Stimulated activated CD8-positive, alpha-beta memory T cell treated with anti-CD3 and anti-CD28 coated beads, Interleukin-12 subunit alpha, Interleukin-12 subunit beta, amount 100 ng/mL, for 24 hours (primary cell): Measurements from ENCODE around the gene NUDT3.

Experiments
- DNase-seq: peaks from one replicate; pipeline ENCODE4 v3.0.0-alpha.2; 2020; ENCODE audit errors: extremely low read depth

Gene NUDT3

DNA sequence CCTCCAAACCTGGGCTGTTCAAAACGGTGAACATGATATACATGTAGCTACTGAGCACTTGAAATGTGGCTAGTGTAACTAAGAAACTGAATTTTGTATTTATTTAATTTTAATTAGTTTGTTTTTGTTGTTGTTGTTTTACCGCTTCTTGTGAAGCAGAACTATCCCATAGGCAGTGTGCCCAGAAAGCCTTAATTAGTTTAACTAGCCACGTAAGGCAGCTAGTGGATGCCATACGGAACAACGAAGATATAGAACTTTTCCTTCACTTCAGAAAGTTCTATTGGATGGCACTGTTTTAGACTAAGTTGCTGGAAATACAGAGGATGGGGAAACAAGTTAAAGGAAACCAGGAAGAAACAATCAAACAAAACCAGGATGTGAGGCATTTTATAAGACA, 70.6 kb downstream of the NUDT3 start:
- no peak for DNase-seq

DNA sequence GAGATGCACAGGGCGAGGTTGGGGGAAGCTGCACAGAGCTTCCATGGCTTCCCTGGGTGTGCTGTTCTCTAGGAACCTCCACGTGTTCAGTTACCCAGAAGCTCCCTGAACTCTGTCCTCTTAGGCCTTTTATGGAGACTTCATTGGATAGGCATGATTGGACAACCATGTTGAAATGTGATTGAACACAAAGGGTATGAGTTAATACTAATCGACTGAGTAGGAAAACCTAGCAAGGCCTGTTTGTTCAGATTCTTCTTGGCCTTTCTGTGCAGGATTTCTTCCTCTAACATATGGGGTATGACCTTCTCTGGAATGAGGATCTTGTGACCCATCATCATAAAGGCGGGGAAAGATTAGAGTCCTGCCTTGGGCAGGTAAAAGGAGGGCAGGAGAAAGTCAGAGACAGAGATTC, 73.0 kb downstream of the NUDT3 start:
- DNase-seq, result no peak

DNA sequence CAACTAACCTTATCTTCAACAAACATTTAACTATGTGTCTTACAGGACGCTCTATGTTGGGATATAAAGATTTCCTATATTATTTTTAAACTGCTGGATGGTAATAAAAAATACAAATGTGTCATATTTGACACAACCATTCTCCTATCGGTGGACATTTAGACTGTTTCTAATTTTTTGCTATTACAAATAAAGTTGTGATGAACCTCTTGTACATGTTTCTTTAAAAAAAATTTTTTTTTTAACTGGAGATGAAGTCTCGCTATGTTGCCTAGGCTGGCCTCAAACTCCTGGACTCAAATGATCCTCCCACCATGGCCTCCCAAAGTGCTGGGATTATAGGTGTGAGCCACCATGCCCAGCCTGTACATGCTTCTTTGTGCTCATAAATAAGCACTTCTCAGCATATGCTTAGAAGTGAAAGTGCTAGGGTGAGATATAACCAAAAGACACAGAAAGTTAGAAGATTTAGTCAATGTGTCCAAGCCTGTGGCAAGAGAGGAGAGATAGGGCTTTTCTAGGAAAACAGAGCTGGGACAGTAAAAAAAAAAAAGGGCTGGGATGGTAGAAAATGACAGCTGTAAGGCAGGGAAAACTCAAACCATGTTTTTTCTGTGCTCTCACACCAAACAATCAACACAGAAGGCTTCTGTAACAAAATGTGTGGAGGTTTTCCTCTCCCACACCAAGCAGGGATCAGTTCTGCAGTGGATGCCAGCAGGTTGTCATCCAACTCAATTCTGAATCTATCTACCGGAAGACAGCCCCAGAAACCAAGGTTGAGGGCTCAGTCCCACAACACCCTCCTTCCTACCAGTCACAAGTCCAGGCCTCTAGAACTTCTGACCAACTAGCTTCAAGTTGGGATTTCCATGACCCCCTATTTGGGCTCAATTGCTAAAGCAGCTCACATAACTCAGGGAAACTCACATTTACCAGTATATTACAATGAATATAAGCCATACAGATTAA, 73.7 kb downstream of the NUDT3 start:
- no peak for DNase-seq

DNA sequence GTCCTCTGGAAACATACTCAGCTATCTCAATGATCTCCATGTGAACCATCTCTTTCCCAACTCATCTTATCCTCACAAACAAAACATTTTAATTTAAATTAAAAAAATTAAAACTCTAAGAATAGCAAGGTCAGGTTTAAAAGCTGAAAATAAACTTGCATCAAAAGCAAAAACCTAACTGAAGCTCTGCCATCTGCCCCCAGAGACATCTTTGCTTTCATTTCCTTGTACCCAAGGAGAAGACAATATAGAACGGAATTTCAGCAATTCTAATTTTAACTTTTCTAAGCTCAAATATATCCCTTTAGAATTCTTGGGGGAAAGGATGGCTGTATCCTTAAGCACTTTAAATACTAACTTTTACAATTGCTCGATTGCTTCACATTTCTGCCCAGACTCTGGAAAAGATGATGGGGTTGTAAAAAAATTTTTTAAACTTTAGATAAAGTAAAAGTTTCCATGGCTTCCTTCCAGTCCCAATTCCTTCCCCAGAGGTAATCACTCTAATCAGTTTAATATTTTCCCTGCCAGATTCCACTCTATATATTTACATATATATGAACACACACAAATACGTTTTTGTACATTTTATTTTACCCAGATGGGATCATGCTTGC, 74.5 kb downstream of the NUDT3 start:
- no peak for DNase-seq

DNA sequence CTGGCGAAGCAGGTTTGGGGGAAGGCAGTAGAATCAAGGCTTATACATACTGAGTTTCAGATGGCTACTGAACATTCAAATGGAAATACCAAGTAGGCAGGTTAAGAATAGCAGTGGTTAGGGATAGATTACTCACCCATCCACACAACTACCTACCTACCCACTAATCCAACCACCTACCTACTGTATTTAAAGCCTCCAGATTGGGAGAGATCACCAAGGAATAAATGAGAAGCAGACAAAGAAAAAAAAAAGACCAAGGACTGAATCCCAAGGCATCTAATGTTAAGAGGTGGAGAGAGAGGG, 75.3 kb downstream of the NUDT3 start:
- DNase-seq, result no peak

DNA sequence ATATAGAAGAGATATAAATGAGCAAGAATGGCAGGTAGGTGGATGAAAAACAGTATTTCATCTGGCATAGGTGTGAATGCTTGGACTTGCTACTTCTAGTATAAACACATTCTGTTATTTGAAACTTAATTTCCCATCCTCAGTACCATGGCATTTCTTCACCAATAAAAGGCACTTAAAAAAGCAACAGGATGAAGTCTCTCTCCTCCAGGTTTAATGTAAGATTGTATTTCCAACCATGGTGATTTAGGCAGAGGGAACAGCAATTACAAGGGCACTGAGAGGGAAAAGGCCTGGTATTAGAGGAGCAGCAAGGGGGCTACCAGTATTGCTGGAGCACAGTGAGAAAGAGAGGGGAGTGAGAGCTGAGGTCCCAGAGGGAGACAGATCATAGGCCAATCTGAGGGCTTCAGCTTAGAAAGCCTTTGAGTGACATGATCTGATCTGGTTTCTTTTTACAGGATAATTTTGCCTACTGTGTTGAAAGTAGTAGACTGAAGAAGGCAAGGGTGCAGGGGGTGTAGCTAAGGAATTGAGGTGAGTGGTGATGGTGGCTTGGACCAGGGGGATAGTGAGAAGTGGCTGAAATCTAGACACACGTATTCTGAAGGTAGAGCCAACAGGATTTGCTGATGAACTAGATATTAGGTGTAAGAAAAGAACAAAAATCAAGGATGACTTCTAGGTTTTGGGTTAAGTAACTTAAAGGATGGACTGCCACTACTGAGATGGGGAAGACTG, 75.9 kb downstream of the NUDT3 start:
- no peak for DNase-seq

DNA sequence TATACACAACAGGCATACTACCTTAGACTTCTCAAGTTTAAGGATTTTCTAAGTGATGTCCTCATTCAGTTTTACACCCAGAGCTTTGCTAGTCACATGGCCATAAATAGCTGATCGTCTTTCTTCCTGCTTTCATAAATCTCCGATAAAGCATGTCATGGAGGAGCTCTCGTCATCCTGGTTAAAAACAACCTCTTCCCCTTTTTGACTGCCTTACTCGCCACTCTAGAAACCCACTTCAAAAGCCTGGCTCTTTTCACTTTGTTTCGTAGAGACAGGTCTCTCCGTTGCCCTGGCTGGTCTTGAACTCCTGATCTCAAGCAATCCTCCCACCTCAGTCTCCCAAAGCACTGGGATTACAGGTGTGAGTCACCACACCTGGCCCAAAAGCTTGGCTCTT, 76.7 kb downstream of the NUDT3 start:
- DNase-seq, result no peak

DNA sequence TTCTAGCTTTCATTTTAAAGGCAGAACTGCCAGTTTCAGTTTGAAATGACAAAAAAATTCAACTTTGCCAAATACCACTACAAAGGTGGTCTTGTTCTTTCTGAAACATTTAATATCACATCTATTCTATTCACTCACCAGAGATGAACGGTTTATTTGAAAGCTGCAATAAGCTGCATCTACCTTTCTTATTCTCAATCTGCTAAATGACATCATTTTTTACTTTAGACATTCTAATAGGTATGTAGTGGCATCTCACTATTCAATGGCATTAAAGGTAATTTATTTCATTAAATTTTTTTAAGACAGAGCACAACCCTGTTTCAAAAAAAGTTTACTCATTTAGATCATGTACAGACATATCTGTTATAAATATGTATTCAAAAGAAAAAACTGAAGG, 77.2 kb downstream of the NUDT3 start:
- no peak for DNase-seq

DNA sequence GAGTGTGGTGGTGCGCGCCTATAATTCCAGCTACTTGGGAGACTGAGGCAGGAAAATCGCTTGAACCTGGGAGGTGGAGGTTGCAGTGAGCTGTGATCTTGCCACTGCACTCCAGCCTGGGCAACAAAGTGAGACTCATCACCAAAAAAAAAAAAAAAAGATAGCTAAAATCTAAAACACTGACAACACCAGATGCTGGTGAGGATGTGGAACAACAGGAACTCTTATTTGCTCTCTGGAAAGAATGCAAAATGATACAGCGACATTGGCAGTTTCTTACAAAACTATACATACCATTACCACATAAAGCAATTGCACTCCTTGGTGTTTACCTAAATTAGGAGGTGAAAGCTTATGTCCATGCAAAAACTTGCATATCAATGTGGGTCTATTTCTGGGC, 80.2 kb downstream of the NUDT3 start:
- no peak for DNase-seq

DNA sequence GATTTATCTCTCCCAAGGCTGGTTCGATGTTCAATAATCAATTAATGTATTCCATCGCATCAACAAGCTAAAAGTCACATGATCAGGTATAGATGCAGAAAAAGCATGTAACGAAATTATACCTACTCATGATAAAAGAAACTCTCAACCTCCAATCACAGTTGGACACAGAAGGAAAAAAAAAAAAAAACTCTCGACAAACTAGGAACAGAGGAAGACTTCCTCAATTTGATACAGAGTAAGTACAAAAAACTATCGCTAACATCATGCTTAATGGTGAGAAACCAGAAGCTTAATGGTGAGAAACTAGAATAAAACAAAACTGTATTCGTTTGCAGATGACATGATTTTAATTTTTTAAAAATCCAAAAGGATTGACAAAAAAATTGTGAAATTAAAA, 81.7 kb downstream of the NUDT3 start:
- DNase-seq, result no peak

DNA sequence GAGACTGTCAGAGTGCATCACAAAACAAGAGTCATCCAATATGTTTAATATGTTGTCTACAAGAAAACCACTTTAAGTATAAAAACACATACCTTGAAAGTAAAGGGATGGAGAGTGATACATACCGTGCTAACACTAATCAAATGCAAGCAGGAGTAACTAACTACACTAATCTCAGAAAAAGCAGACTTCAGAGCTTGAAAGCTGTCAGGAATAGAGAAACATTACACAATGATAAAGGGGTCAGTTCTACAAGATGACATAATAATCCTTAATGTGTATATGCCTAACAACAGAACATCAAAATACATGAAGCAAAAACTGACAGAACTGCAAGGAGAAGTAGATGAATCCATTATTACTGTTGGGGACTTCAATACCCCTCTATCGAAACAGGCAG, 84.0 kb downstream of the NUDT3 start:
- no peak for DNase-seq

DNA sequence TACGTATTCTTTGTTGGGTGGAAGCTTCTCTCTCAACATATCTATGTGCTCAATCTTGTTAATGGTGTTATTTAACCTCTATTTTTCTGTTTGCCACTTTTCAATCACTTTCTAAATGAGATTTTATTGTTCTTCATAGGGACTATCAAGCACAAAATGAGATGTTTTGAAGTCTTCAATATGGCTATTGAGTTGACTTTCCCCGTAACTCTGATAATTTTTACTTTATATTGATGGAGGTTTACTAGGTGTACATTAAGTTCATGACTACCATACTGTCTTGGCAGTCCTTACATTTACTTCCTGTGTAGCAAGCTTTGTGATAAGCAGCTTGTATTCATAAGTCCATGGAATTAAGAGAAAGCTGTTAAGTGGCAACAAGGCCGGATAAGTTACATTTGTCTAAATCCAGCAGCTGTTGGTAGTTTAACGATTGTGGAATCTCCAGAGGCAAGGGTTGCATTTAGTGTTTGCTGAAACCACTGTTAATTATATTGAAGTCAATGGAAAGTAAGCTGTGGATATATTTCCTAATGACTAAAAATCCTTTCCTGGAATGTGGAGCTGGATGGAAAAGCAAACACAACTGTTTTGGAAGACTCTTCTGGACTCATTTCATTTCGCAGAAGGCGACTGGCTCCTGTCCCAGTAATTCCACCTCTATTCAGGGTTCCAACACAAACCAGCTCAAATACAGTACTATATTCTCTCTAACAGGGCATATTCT, 86.3 kb downstream of the NUDT3 start:
- no peak for DNase-seq

DNA sequence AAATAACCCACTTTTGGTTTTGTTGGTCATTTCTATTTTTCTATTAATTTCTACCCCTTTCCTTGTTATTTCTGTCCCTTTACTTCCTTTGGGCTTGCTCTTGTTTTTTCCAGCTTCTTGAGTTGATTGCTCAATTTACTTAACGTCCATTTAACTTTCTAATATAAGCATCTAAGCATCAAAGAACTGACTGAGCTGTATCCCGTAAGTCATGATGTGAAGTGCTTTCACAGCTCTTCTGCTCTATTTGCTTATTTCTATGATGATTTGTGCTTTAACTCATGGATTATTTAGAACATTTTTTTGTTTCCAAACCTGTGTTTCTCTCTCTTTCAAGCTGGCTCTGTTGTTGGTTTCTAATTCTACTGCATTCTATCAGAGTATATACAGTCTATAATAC, 87.0 kb downstream of the NUDT3 start:
- no peak for DNase-seq

DNA sequence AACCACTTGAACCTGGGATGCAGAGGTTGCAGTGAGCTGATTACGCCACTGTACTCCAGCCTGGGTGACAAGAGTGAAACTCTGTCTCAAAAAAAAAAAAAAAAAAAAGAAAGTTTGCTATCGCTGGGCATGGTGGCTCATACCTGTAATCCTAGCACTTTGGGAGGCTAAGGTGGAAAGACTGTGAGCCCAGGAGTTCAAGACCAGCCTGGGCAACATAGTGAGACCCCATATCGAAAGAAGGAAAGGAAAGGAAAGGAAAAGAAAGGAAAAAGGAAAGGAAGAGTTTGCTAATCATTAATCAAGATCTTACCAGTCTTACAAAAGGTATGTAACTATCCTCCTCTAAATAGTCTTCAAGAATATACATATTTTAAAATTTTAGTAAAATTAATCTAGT, 88.3 kb downstream of the NUDT3 start:
- DNase-seq, result no peak

DNA sequence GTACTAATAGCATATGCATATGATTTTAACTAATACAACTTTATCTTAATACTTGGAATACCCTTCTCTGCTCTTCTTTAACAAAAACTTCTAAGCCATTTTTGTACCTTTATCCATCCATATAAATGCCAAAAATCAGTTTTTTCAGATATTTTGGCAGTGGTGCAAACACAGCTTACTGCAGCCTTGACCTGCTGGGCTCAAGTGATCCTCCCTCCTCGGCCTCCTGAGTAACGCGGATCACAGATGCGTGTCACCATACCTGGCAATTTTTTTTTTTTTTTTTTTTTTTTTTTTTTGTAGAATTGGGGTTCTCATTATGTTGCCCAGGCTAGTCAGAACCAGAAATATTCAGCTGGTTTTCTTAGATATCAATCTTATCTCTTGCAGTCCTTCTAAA, 89.5 kb downstream of the NUDT3 start:
- no peak for DNase-seq

DNA sequence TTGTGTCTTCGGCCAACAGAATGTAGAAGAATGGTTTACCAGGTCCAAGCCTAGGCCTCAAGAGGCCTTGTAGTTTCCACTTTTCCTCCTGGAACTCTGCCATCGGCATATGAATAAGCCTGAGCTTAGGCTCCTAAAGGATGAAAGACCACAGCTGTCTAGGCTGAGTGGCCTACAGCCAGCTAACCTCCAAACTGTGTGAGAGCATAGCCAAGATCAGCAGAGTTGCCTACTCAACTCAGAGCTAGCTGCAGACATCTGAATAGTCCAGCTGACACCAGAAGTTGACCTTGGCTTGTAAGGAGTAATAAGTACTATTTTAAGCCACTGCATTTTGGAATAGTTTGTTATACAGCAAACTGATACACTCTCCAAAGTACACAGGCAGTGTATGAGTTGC, 91.1 kb downstream of the NUDT3 start:
- DNase-seq, result no peak

DNA sequence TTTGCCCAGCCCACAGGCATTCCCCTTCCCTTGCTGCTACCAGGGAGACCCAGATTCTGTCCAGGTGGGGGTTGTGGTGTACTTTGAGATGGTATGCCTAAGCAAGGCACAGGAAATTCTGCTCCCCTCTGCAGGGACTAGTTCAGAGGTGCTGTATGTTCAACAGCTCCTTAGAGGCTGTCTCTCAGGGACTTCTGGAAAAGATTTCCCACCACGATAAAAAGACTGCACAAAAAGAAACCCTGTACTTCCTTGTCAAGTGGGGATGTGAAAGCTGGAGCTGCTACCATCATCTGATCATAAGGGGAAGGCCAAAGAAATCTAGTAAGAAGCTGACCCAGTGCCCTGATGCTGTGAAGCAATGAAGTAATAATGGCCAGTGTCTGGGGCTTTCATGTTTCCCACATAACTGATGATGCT, 92.1 kb downstream of the NUDT3 start:
- DNase-seq, result no peak

DNA sequence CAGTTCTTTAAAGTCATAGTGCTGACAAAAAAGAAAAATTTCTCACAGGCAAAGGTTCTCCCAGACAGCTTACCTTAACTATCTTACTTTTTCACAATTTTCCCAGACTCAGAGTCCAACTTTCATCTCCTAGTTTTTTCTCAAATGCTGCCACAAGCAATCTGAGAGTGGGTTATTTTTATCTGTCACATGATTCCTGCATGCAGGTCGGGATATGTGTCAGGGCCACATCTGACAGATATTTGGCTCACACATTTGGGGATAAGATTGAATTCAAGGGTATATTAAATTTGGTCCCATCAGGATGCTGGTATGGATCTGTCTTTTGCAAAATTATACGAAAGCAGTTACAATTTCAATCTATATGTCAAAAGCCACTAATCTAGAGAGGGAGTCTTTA, 93.5 kb downstream of the NUDT3 start:
- no peak for DNase-seq

DNA sequence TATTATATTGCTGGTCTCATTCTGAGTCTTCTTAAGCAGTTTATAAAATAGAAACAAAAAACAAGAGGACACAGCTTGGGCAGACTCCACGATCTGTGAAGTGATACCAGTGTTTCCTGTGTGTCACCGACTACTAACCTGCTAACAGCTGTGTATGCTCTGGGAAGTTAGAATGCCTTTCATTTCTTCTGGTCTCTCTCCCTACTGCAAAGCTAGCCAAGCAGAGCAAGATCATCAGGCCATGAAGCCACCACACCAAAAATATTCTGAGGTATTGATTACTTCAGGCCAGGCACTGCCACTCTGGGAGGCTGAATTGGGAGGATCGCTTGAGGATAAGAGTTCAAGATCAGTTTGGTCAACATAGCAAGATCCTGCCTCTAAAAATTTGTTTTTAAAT, 96.7 kb downstream of the NUDT3 start:
- no peak for DNase-seq

DNA sequence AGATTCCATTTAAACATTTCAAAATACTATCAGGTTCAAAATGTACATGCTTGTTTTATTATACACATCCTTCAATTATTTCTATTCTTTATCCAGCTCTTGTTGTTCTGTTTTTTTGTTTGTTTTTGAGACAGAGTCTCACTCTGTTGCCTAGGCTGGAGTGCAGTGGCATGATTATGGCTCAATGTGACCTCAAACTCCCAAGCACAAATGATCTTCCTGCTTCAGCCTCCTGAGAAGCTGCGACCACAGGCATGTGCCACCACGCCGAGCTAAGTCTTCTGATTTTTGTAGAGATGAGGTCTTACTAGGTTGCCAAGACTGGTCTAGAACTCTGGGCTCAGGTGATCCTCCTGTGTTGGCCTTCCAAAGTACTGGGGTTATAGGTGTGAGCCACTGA, 99.5 kb downstream of the NUDT3 start:
- no peak for DNase-seq

DNA sequence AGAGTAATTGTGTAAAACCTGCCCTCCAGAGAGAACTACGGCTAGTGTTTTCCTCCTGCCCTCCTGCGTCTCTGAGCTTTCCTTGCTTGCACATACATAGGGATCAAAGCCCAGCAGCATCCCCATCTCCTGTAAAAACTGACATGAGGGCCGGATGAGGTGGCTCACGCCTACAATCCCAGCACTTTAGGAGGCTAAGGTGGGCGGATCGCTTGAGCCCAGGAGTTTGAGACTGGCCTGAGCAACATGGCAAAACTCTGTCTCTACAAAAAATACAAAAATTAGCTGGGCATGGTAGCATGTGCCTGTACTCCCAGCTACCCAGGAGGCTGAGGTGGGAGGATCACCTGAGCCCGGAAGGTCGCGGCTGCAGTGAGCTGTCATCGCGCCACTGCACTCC, 103.3 kb downstream of the NUDT3 start:
- no peak for DNase-seq

DNA sequence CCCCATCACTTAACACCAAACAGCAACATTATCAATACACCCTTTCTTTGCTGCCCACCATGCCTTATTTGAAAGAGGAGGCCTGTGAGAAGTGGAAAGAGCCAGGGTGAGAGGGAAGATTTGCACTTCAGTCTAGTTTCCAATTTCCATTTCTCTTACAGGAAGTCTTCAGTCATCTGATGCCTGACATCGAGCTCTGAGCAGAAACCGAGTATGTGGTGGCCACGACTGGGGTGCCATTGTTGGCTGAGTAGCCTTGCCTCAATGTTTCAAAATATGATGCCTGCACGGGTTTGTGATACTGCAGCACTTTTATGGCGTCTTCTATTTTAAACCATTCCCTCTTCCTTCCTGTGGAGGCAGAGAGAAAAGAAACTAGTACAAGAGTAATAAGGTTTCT, 103.9 kb downstream of the NUDT3 start:
- DNase-seq, result no peak
